ENCODE results near the gene CLBA1. TPM values are rescaled to one million over a fixed set of nuclear protein-coding genes. Genes with fewer than 3 reads are reported as not detected.
"Not testable (repeated sequence)": the region's sequence is repeated elsewhere in the genome, so short reads cannot be mapped to it uniquely, and the experiment has no call there.

The CLBA1 gene
- total RNA-seq, 4 donors from 2014 or later = 16.8 to 31.6 (median 20.9) TPM

GRCh38 chr14:105026802-105027563 is 41.4 kb downstream of the CLBA1 start:
- H3K4me3 ChIP-seq (replicated peaks in 1 of 3) = no peak overlapping the region
- WGBS, 2 donors = 57 to 70% methylated on average over 1 of the region's 1 CpG
- H3K27me3 ChIP-seq = no peaks in the 10 kb centered on the region
- intact Hi-C loops (cut with DNase I) = no loop called here
- H3K36me3 ChIP-seq = no peaks in the 10 kb centered on the region
- H3K9me3 ChIP-seq = no peaks in the 10 kb centered on the region
- TF ChIP-seq POLR2A (IDR thresholded peaks at IDR 0.05) (no peak), CTCF (IDR thresholded peaks at IDR 0.05) (no peak)
- no peak overlapping the region for H3K27ac ChIP-seq
- peaks cover 5 to 6% of the 10 kb centered on the region in 2 donors for H3K4me1 ChIP-seq
- no peak for DNase-seq

GRCh38 chr14:105027718-105028117 is 42.1 kb downstream of the CLBA1 start:
- H3K27ac ChIP-seq; H3K4me1 ChIP-seq; DNase-seq; intact Hi-C loops (cut with DNase I); H3K36me3 ChIP-seq; H3K9me3 ChIP-seq; H3K4me3 ChIP-seq (replicated peaks in 1 of 3); H3K27me3 ChIP-seq: not testable (repeated sequence)
- 78 to 79% methylated on average over 4 of the region's 4 CpGs for WGBS, 2 donors

GRCh38 chr14:105028251-105028927 is 42.8 kb downstream of the CLBA1 start:
- TF ChIP-seq CTCF (IDR thresholded peaks at IDR 0.05) = no peak
- no peak for TF ChIP-seq POLR2A (IDR thresholded peaks at IDR 0.05)
- intact Hi-C loops (cut with DNase I) = no loop called here
- WGBS, 2 donors = 64 to 66% methylated on average over 11 to 12 of the region's 12 CpGs
- no peak overlapping the region for H3K4me3 ChIP-seq (replicated peaks in 1 of 3)
- no peaks in the 10 kb centered on the region for H3K9me3 ChIP-seq
- no peaks in the 10 kb centered on the region for H3K27me3 ChIP-seq
- H3K4me1 ChIP-seq = peaks cover 3 to 5% of the 10 kb centered on the region in 2 donors
- H3K27ac ChIP-seq = no peak overlapping the region
- H3K36me3 ChIP-seq = no peaks in the 10 kb centered on the region
- DNase-seq = peak; percentile 75 to 85

- no peak overlapping the region for H3K4me3 ChIP-seq (replicated peaks in 1 of 3)
- no peak overlapping the region for H3K27ac ChIP-seq
- H3K4me1 ChIP-seq = peaks cover 3 to 5% of the 10 kb centered on the region in 2 donors
- intact Hi-C loops (cut with DNase I) = no loop called here
- no peak for DNase-seq
- TF ChIP-seq CTCF (IDR thresholded peaks at IDR 0.05) (no peak), POLR2A (IDR thresholded peaks at IDR 0.05) (no peak)
- no peaks in the 10 kb centered on the region for H3K36me3 ChIP-seq
- H3K9me3 ChIP-seq = no peaks in the 10 kb centered on the region
- WGBS, 2 donors = 86 to 87% methylated on average over 7 of the region's 7 CpGs
- no peaks in the 10 kb centered on the region for H3K27me3 ChIP-seq
Measured at GRCh38 chr14:105029402-105029801, 43.8 kb downstream of the CLBA1 start.

GRCh38 chr14:105030194-105030593 is 44.6 kb downstream of the CLBA1 start:
- no peak for DNase-seq
- TF ChIP-seq POLR2A (IDR thresholded peaks at IDR 0.05) (no peak), CTCF (IDR thresholded peaks at IDR 0.05) (no peak)
- 79 to 92% methylated on average over 2 of the region's 2 CpGs for WGBS, 2 donors
- intact Hi-C loops (cut with DNase I) = no loop called here
- Histone ChIP-seq H3K4me3 (replicated peaks in 1 of 3) (no peak overlapping the region), H3K9me3 (no peaks in the 10 kb centered on the region), H3K36me3 (no peaks in the 10 kb centered on the region), H3K4me1 (peaks cover 3 to 5% of the 10 kb centered on the region in 2 donors), H3K27ac (no peak overlapping the region), H3K27me3 (no peaks in the 10 kb centered on the region)
